Natural killer cell (primary cell): ENCODE results near the gene DDX39A. TPM values are rescaled to one million over a fixed set of nuclear protein-coding genes. Genes with fewer than 3 reads are reported as not detected.

Experiments used
- ATAC-seq, 3 donors: fragments of 150-1000 bp in 2 of 3; fragments of 200-7000 bp in 1 of 3; cut with Tn5 transposase; 1 replicate in 1 of 3; 2 replicates in 2 of 3; pipeline ENCODE4 v1.10.0; 2021; ENCODE audit warnings: mild to moderate bottlenecking in 2 of 3, moderate library complexity in 2 of 3
- DNase-seq, 2 donors: peaks; one replicate each; pipeline versions ENCODE4 v3.0.0 to v3.0.0-alpha.2; 2013 to 2021; ENCODE audit warnings: mixed read lengths in 1 of 2
- H3K27ac ChIP-seq: one replicate; pipeline ENCODE4 v1.5.1; 2013; ENCODE audit warnings: mild to moderate bottlenecking, low read length
- H3K27me3 ChIP-seq: one replicate; pipeline ENCODE4 v1.6.1; 2013; ENCODE audit warnings: low read length; ENCODE audit not compliant: control insufficient read depth, insufficient read depth
- H3K36me3 ChIP-seq: one replicate; pipeline ENCODE4 v1.6.1; 2013; ENCODE audit warnings: low read length; ENCODE audit not compliant: control insufficient read depth, insufficient read depth
- H3K4me1 ChIP-seq: one replicate; pipeline ENCODE4 v1.6.1; 2013; ENCODE audit warnings: low read length; ENCODE audit not compliant: control insufficient read depth, insufficient read depth
- H3K4me3 ChIP-seq: one replicate; pipeline ENCODE4 v1.5.1; 2013; ENCODE audit warnings: low read length
- H3K9me3 ChIP-seq: one replicate; pipeline ENCODE4 v1.6.1; 2013; ENCODE audit warnings: low read length; ENCODE audit not compliant: control insufficient read depth, insufficient read depth
- H3K27ac Mint-ChIP-seq, 2 donors: one replicate each; pipeline ENCODE4 v1.8.0; 2022; ENCODE audit warnings: mild to moderate bottlenecking in 2 of 2, mixed read lengths in 2 of 2, moderate library complexity in 1 of 2
- H3K27me3 Mint-ChIP-seq, 2 donors: one replicate each; pipeline ENCODE4 v1.8.0; 2022; ENCODE audit warnings: low read depth in 2 of 2, mixed read lengths in 2 of 2
- H3K36me3 Mint-ChIP-seq: one replicate; pipeline ENCODE4 v1.8.0; 2022; ENCODE audit warnings: mixed read lengths
- H3K4me1 Mint-ChIP-seq, 2 donors: one replicate each; pipeline ENCODE4 v1.8.0; 2022; ENCODE audit warnings: mixed read lengths in 2 of 2
- H3K4me3 Mint-ChIP-seq: one replicate; pipeline ENCODE4 v1.8.0; 2022; ENCODE audit warnings: mild to moderate bottlenecking, moderate library complexity, mixed read lengths
- H3K9me3 Mint-ChIP-seq, 2 donors: one replicate each; pipeline ENCODE4 v1.8.0; 2022; ENCODE audit warnings: mixed read lengths in 2 of 2
- CTCF ChIP-seq: fragments of 200-600 bp; IDR thresholded peaks from one replicate; pipeline ENCODE4 v1.8.0; 2022; ENCODE audit warnings: antibody characterized with exemption
- WGBS: methylation state at CpG from one replicate; pipeline ENCODE4 v1.1.7; 2013; ENCODE audit warnings: missing lambda C conversion rate; ENCODE audit not compliant: insufficient coverage; 5-methylcytosine and 5-hydroxymethylcytosine counted together
- intact Hi-C: fragments of 100-400 bp; cut with micrococcal nuclease; formaldehyde crosslinking; loops from one replicate; pipeline ENCODE4 v1.14.2; 2022
- total RNA-seq, 4 donors: library from RNA; stranded (reverse); fragments of 120-200 nt in 1 of 4; gene quantifications; one replicate each; pipeline versions ENCODE4 v1.2.3 to v1.2.4, GENCODE V29; 2013 to 2022

The DDX39A gene
- total RNA-seq, 3 donors from 2014 or later (not counting 1 experiment from before 2014, with no cell fraction given): 397 to 569 (median 557) TPM

GRCh38 chr19:14450876-14451275 lies 31.7 kb upstream of the DDX39A start:
- intact Hi-C loops: no loop called here
- WGBS: 98% methylated on average over 19 of the region's 19 CpGs

GRCh38 chr19:14450168-14450874 lies 31.2 kb upstream of the DDX39A start:
- 89% methylated on average over 30 of the region's 30 CpGs for WGBS
- H3K27ac Mint-ChIP-seq: peak overlapping the region; percentile 69
- no peaks in the 10 kb centered on the region for H3K36me3 Mint-ChIP-seq
- ATAC-seq: peak; percentile 90 to 99 (median 96)
- Histone ChIP-seq H3K27ac (no peak overlapping the region), H3K4me3 (no peak overlapping the region), H3K4me1 (peaks cover 4% of the 10 kb centered on the region), H3K36me3 (peaks cover 72% of the 10 kb centered on the region), H3K9me3 (no peaks in the 10 kb centered on the region), H3K27me3 (no peaks in the 10 kb centered on the region)
- H3K4me1 Mint-ChIP-seq: peaks cover 12 to 28% of the 10 kb centered on the region in 2 donors
- H3K9me3 Mint-ChIP-seq: no peaks in the 10 kb centered on the region
- TF ChIP-seq CTCF: no peak
- intact Hi-C loops: no loop called here
- H3K27me3 Mint-ChIP-seq: no peaks in the 10 kb centered on the region
- peak; percentile 56 to 72 for DNase-seq
- no peak overlapping the region for H3K4me3 Mint-ChIP-seq

More at GRCh38 chr19:14450876-14451275, 31.7 kb upstream of the DDX39A start:
- peaks cover 4% of the 10 kb centered on the region for H3K4me1 ChIP-seq
- no peak for TF ChIP-seq CTCF
- H3K27me3 Mint-ChIP-seq: no peaks in the 10 kb centered on the region
- DNase-seq (no peak), ATAC-seq (no peak)
- H3K9me3 Mint-ChIP-seq: no peaks in the 10 kb centered on the region
- no peaks in the 10 kb centered on the region for H3K27me3 ChIP-seq
- peaks cover 73% of the 10 kb centered on the region for H3K36me3 ChIP-seq
- no peak overlapping the region for H3K27ac ChIP-seq
- H3K27ac Mint-ChIP-seq: peak overlapping the region in 1 of 2 donors; percentile 69
- peaks cover 12 to 30% of the 10 kb centered on the region in 2 donors for H3K4me1 Mint-ChIP-seq
- H3K4me3 ChIP-seq: no peak overlapping the region
- H3K36me3 Mint-ChIP-seq: no peaks in the 10 kb centered on the region
- no peak overlapping the region for H3K4me3 Mint-ChIP-seq
- H3K9me3 ChIP-seq: no peaks in the 10 kb centered on the region

- no peak for ATAC-seq
- H3K27ac ChIP-seq: no peak overlapping the region
- Mint-ChIP-seq H3K27me3 (no peaks in the 10 kb centered on the region), H3K27ac (peak overlapping the region; percentile 16 to 69), H3K4me1 (peaks cover 12 to 33% of the 10 kb centered on the region in 2 donors), H3K36me3 (no peaks in the 10 kb centered on the region), H3K9me3 (no peaks in the 10 kb centered on the region), H3K4me3 (no peak overlapping the region)
- DNase-seq: no peak
- H3K36me3 ChIP-seq: peaks cover 75% of the 10 kb centered on the region
- H3K27me3 ChIP-seq: no peaks in the 10 kb centered on the region
- no peak for TF ChIP-seq CTCF
- no peak overlapping the region for H3K4me3 ChIP-seq
- intact Hi-C loops: no loop called here
- 94% methylated on average over 6 of the region's 6 CpGs for WGBS
- peaks cover 4% of the 10 kb centered on the region for H3K4me1 ChIP-seq
- no peaks in the 10 kb centered on the region for H3K9me3 ChIP-seq
Observed at GRCh38 chr19:14449321-14449720, 30.2 kb upstream of the DDX39A start.
